ENCODE measurements around the gene WDR35. TPM values are rescaled to one million over a fixed set of nuclear protein-coding genes. Genes with fewer than 3 reads are reported as not detected.
"Not testable (repeated sequence)": the region's sequence is repeated elsewhere in the genome, so short reads cannot be mapped to it uniquely, and the experiment has no call there.

The WDR35 gene
- total RNA-seq, 1 experiment from 2014 or later: 17.5 TPM

- H3K27ac Mint-ChIP-seq (ENCODE audit: low read depth, unreplicated experiment); H3K27me3 Mint-ChIP-seq (ENCODE audit: insufficient read depth, unreplicated experiment); POLR2A ChIA-PET; intact Hi-C loops (cut with micrococcal nuclease); DNase-seq (ENCODE audit: unreplicated experiment); H3K4me1 Mint-ChIP-seq (ENCODE audit: insufficient read depth, unreplicated experiment); BruUV-seq (replicated peaks); H3K4me3 Mint-ChIP-seq (ENCODE audit: unreplicated experiment): not testable (repeated sequence)
- H3K9me3 Mint-ChIP-seq (ENCODE audit: unreplicated experiment): peaks cover 12% of the 10 kb centered on the region
- CTCF ChIA-PET: interaction anchor here (1.1 kb wide), 1 partner anchor 9 kb away, joined by 4 read pairs; no protein-coding TSS in a partner anchor
- H3K36me3 Mint-ChIP-seq (ENCODE audit: insufficient read depth, unreplicated experiment): peaks cover 23% of the 10 kb centered on the region
These were observed 67.7 kb downstream of the WDR35 start for GRCh38 chr2:19922188-19922587.

- intact Hi-C loops (cut with micrococcal nuclease): no loop called here
- CTCF ChIA-PET: no interaction called here
These were observed 73.4 kb downstream of the WDR35 start for GRCh38 chr2:19916385-19916950.

GRCh38 chr2:19914266-19914975 is 75.5 kb downstream of the WDR35 start:
- Mint-ChIP-seq H3K4me3 (ENCODE audit: unreplicated experiment) (no peak overlapping the region), H3K4me1 (ENCODE audit: insufficient read depth, unreplicated experiment) (peaks cover 25% of the 10 kb centered on the region), H3K27ac (ENCODE audit: low read depth, unreplicated experiment) (no peak overlapping the region), H3K36me3 (ENCODE audit: insufficient read depth, unreplicated experiment) (peaks cover 31% of the 10 kb centered on the region), H3K27me3 (ENCODE audit: insufficient read depth, unreplicated experiment) (no peaks in the 10 kb centered on the region), H3K9me3 (ENCODE audit: unreplicated experiment) (peaks cover 4% of the 10 kb centered on the region)
- BruUV-seq (replicated peaks): no TSS peak
- POLR2A ChIA-PET: interaction anchor here (0.5 kb wide), 1 partner anchor 697 kb away, joined by 5 read pairs; no protein-coding TSS in a partner anchor
- no peak for TF ChIP-seq CTCF (IDR thresholded peaks at IDR 0.05; ENCODE audit: unreplicated experiment)
- CTCF ChIA-PET: interaction anchor here (0.7 kb wide), 1 partner anchor 1795 kb away, joined by 3 read pairs; no protein-coding TSS in a partner anchor
- intact Hi-C loops (cut with micrococcal nuclease): no loop called here
- DNase-seq (ENCODE audit: unreplicated experiment): no peak

More at GRCh38 chr2:19916385-19916950, 73.4 kb downstream of the WDR35 start:
- H3K9me3 Mint-ChIP-seq (ENCODE audit: unreplicated experiment): peaks cover 9% of the 10 kb centered on the region
- H3K27ac Mint-ChIP-seq (ENCODE audit: low read depth, unreplicated experiment): no peak overlapping the region
- BruUV-seq (replicated peaks): no TSS peak
- H3K36me3 Mint-ChIP-seq (ENCODE audit: insufficient read depth, unreplicated experiment): peaks cover 34% of the 10 kb centered on the region
- H3K4me3 Mint-ChIP-seq (ENCODE audit: unreplicated experiment): no peak overlapping the region
- H3K4me1 Mint-ChIP-seq (ENCODE audit: insufficient read depth, unreplicated experiment): peaks cover 14% of the 10 kb centered on the region
- TF ChIP-seq CTCF (IDR thresholded peaks at IDR 0.05; ENCODE audit: unreplicated experiment): no peak
- POLR2A ChIA-PET: interaction anchor here (1.1 kb wide), 1 partner anchor 13 kb away, joined by 4 read pairs; no protein-coding TSS in a partner anchor
- H3K27me3 Mint-ChIP-seq (ENCODE audit: insufficient read depth, unreplicated experiment): no peaks in the 10 kb centered on the region
- DNase-seq (ENCODE audit: unreplicated experiment): no peak

- CTCF ChIA-PET: interaction anchor here (0.6 to 1.8 kb wide), 4 partner anchors 21 to 543 kb away, joined by 3 to 5 read pairs (median 3); no protein-coding TSS in a partner anchor
- intact Hi-C loops (cut with micrococcal nuclease): no loop called here
- POLR2A ChIA-PET: interaction anchor here (0.6 to 4.6 kb wide), 16 partner anchors 8 to 438 kb away, joined by 3 to 53 read pairs (median 5); partner anchors contain the start of genes TTC32 and WDR35
- peak; percentile 98 for DNase-seq (ENCODE audit: unreplicated experiment)
- no peak for TF ChIP-seq CTCF (IDR thresholded peaks at IDR 0.05; ENCODE audit: unreplicated experiment)
- H3K27me3 Mint-ChIP-seq (ENCODE audit: insufficient read depth, unreplicated experiment): no peaks in the 10 kb centered on the region
- BruUV-seq (replicated peaks): no TSS peak
- peaks cover 17% of the 10 kb centered on the region for H3K36me3 Mint-ChIP-seq (ENCODE audit: insufficient read depth, unreplicated experiment)
- peak overlapping the region; percentile 29 for H3K4me3 Mint-ChIP-seq (ENCODE audit: unreplicated experiment)
- H3K9me3 Mint-ChIP-seq (ENCODE audit: unreplicated experiment): no peaks in the 10 kb centered on the region
- H3K27ac Mint-ChIP-seq (ENCODE audit: low read depth, unreplicated experiment): peak overlapping the region; percentile 83
- H3K4me1 Mint-ChIP-seq (ENCODE audit: insufficient read depth, unreplicated experiment): peaks cover 25% of the 10 kb centered on the region
These were observed 77.9 kb downstream of the WDR35 start for GRCh38 chr2:19911808-19912509.

Data from MCF 10A (cell line).